ENCODE data around the gene KBTBD2.

The KBTBD2 gene

DNA sequence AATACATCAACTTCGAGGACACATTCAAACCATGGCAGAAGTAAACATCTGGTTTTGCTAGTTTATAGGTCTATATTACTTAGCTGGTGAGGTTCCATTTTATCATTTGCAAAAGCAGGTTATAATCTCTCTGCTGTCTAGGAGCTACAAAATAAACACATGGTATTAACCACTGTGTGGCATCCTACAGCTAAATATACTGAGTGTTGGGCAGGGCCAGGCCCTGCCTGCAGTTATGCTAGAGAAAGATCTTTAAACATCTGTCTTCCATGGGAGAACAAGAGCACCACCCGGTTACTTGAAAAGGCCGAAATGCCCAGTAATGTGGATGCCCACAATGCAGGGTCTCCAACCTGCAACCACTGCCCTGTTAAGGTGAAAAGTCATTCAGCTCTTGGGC is 45.1 kb upstream of the KBTBD2 start:
- no peaks in the 10 kb centered on the region for H3K79me2 ChIP-seq (ENCODE audit: insufficient read depth, low read length)
- H3K27ac ChIP-seq (ENCODE audit: low read depth, low read length): no peak overlapping the region
- H2AFZ ChIP-seq (ENCODE audit: low read depth, low read length, severe bottlenecking): no peak overlapping the region
- H3K4me2 ChIP-seq (ENCODE audit: low read depth, low read length, poor library complexity, severe bottlenecking): no peak overlapping the region
- no peak overlapping the region for H3K9ac ChIP-seq (ENCODE audit: low read length)
- H3F3A ChIP-seq (ENCODE audit: insufficient read depth): no peaks in the 10 kb centered on the region
- no peaks in the 10 kb centered on the region for H3K27me3 ChIP-seq (ENCODE audit: low read length)
- TF ChIP-seq CTCF (IDR thresholded peaks at IDR 0.05; ENCODE audit: insufficient read depth, low read length, poor library complexity, severe bottlenecking): no peak
- TF ChIP-seq EZH2phosphoT487 (conservative IDR thresholded peaks at IDR 0.05; ENCODE audit: low read length): no peak
- no peaks in the 10 kb centered on the region for H3K9me3 ChIP-seq (ENCODE audit: insufficient read depth, low read length)
- no peaks in the 10 kb centered on the region for H3K36me3 ChIP-seq (ENCODE audit: low read length)
- no peaks in the 10 kb centered on the region for H4K20me1 ChIP-seq (ENCODE audit: low read depth, low read length)
- H3K4me3 ChIP-seq (ENCODE audit: insufficient read depth, low read length, poor library complexity, severe bottlenecking): no peak overlapping the region
- no peaks in the 10 kb centered on the region for H3K9me2 ChIP-seq (replicated peaks; ENCODE audit: insufficient read depth, low read length)

- Histone ChIP-seq H3K4me2 (ENCODE audit: low read depth, low read length, poor library complexity, severe bottlenecking) (no peak overlapping the region), H3K27me3 (ENCODE audit: low read length) (no peaks in the 10 kb centered on the region), H3K9me2 (replicated peaks; ENCODE audit: insufficient read depth, low read length) (no peaks in the 10 kb centered on the region), H3K79me2 (ENCODE audit: insufficient read depth, low read length) (no peaks in the 10 kb centered on the region), H3K27ac (ENCODE audit: low read depth, low read length) (no peak overlapping the region), H3K9ac (ENCODE audit: low read length) (no peak overlapping the region), H2AFZ (ENCODE audit: low read depth, low read length, severe bottlenecking) (no peak overlapping the region), H3K36me3 (ENCODE audit: low read length) (no peaks in the 10 kb centered on the region), H3F3A (ENCODE audit: insufficient read depth) (no peaks in the 10 kb centered on the region), H3K4me3 (ENCODE audit: insufficient read depth, low read length, poor library complexity, severe bottlenecking) (no peak overlapping the region), H4K20me1 (ENCODE audit: low read depth, low read length) (no peaks in the 10 kb centered on the region), H3K9me3 (ENCODE audit: insufficient read depth, low read length) (no peaks in the 10 kb centered on the region)
- TF ChIP-seq CTCF (IDR thresholded peaks at IDR 0.05; ENCODE audit: insufficient read depth, low read length, poor library complexity, severe bottlenecking) (no peak), EZH2phosphoT487 (conservative IDR thresholded peaks at IDR 0.05; ENCODE audit: low read length) (no peak)
Measured at GRCh38 chr7:32935558-32935957, 44.0 kb upstream of the KBTBD2 start.

- H3K36me3 ChIP-seq (ENCODE audit: low read length): no peaks in the 10 kb centered on the region
Measured at GRCh38 chr7:32930378-32930777, 38.8 kb upstream of the KBTBD2 start.

More at GRCh38 chr7:32930378-32930777, 38.8 kb upstream of the KBTBD2 start:
- no peaks in the 10 kb centered on the region for H3F3A ChIP-seq (ENCODE audit: insufficient read depth)
- no peaks in the 10 kb centered on the region for H3K9me3 ChIP-seq (ENCODE audit: insufficient read depth, low read length)
- no peak overlapping the region for H3K4me2 ChIP-seq (ENCODE audit: low read depth, low read length, poor library complexity, severe bottlenecking)
- TF ChIP-seq CTCF (IDR thresholded peaks at IDR 0.05; ENCODE audit: insufficient read depth, low read length, poor library complexity, severe bottlenecking) (no peak), EZH2phosphoT487 (conservative IDR thresholded peaks at IDR 0.05; ENCODE audit: low read length) (no peak)
- H3K79me2 ChIP-seq (ENCODE audit: insufficient read depth, low read length): no peaks in the 10 kb centered on the region
- no peak overlapping the region for H3K27ac ChIP-seq (ENCODE audit: low read depth, low read length)
- no peak overlapping the region for H3K9ac ChIP-seq (ENCODE audit: low read length)
- no peaks in the 10 kb centered on the region for H3K27me3 ChIP-seq (ENCODE audit: low read length)
- H3K4me3 ChIP-seq (ENCODE audit: insufficient read depth, low read length, poor library complexity, severe bottlenecking): no peak overlapping the region
- no peaks in the 10 kb centered on the region for H3K9me2 ChIP-seq (replicated peaks; ENCODE audit: insufficient read depth, low read length)
- H4K20me1 ChIP-seq (ENCODE audit: low read depth, low read length): no peaks in the 10 kb centered on the region
- no peak overlapping the region for H2AFZ ChIP-seq (ENCODE audit: low read depth, low read length, severe bottlenecking)

Measured in SU-DHL-6 (cell line).